Esophagus mucosa (tissue), 1 donor: Measurements from ENCODE around the gene PXT1. TPM values are rescaled to one million over a fixed set of nuclear protein-coding genes. Genes with fewer than 3 reads are reported as not detected.

Experiments used
- ATAC-seq: fragments of 200-7000 bp; cut with Tn5 transposase; one replicate; pipeline ENCODE4 v1.9.1; 2020
- total RNA-seq: library from RNA; stranded (reverse); gene quantifications from one replicate; pipeline ENCODE4 v1.2.4, GENCODE V29; 2023
- donor health status: DM: yes; HTN: yes; CAD: no.

Gene PXT1
- total RNA-seq, 1 donor from 2014 or later = not detected

DNA sequence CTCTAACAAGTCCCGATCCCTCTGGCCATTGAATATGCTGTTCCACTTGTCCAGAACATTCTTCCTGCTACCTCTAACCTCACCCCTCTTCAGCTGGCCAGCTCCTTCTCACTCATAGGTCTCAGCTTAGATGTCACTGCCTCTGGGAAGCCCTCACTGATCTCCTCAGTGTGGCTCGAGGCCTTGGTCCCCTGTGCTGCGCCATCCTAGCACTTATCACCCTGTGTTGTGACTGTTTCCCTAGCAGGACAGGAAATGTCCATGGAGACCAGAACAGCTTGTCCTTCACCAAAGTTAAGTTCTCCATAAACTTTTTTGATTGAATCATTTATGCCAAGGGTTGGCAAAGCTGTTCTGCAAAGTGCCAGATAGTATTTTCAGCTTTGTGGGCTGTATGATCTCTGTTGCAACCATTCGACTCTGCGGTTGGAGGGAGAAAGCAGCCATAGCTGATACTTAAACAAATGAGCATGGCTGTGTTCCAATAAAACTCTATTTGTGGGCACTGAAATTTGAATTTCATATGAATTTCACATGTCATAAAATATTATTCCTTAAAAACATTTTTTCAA lies 99.5 kb downstream of the PXT1 start:
- no peak for ATAC-seq

GRCh38 chr6:36340618-36341454 lies 101.8 kb downstream of the PXT1 start:
- ATAC-seq = peak; percentile 69

Other genes with a start within 250 kb of the PXT1 start
- gene BRPF3, start 246.1 kb downstream of the PXT1 start, total RNA-seq = 14.5 TPM
- 0.20 TPM for gene PNPLA1, start 172.8 kb downstream of the PXT1 start, total RNA-seq
- gene BNIP5, start 106.0 kb downstream of the PXT1 start, total RNA-seq = not detected
- gene ETV7, start 55.2 kb downstream of the PXT1 start, total RNA-seq = 2.1 TPM
- gene KCTD20, start 146 bp upstream of the PXT1 start, total RNA-seq = 23.1 TPM
- 26.1 TPM for gene STK38, start 104.6 kb upstream of the PXT1 start, total RNA-seq
- gene SRSF3, start 151.5 kb upstream of the PXT1 start, total RNA-seq = 216 TPM
- gene CDKN1A, start 235.9 kb upstream of the PXT1 start, total RNA-seq = 145 TPM